Fibroblast of pulmonary artery (primary cell): ENCODE measurements around the gene ZBED1.

Experiments used
- DNase-seq: peaks from one replicate; pipeline ENCODE4 v3.0.0-alpha.2; 2010; ENCODE audit warnings: low read depth
- H3K4me3 ChIP-seq: replicated peaks from 2 replicates; pipeline ENCODE4 v1.5.1; 2011; ENCODE audit warnings: low read depth, mild to moderate bottlenecking, control low read depth, low read length, moderate library complexity
- CTCF ChIP-seq: IDR thresholded peaks from 2 replicates; pipeline ENCODE4 v1.5.1; 2011; ENCODE audit warnings: mild to moderate bottlenecking, control low read depth, low read length, inconsistent platforms; ENCODE audit errors: missing control alignments

Gene ZBED1

GRCh38 chrX:2500803-2501558 is at the start of gene ZBED1, which contains the start of gene DHRSX:
Gene ZBED1 (minus strand): TSS chrX:2500976. CDS start chrX:2490719, 10,257 bp downstream.
Gene DHRSX (minus strand): TSS chrX:2500976. CDS start chrX:2500925, 51 bp downstream.
- no peak for TF ChIP-seq CTCF
- peak; percentile 26 for DNase-seq
- peak within 1 kb of the TSS; percentile 77 for H3K4me3 ChIP-seq

- DNase-seq = no peak
- no peak for TF ChIP-seq CTCF
- H3K4me3 ChIP-seq = no peak overlapping the region
These were observed 49.1 kb upstream of the ZBED1 start for GRCh38 chrX:2549876-2550275.

GRCh38 chrX:2548711-2549423 is 48.1 kb upstream of the ZBED1 start:
- no peak for DNase-seq
- no peak for TF ChIP-seq CTCF
- no peak overlapping the region for H3K4me3 ChIP-seq

GRCh38 chrX:2547736-2548135 is 47.0 kb upstream of the ZBED1 start:
- DNase-seq = no peak
- no peak for TF ChIP-seq CTCF
- H3K4me3 ChIP-seq = no peak overlapping the region

- no peak overlapping the region for H3K4me3 ChIP-seq
- TF ChIP-seq CTCF = no peak
- DNase-seq = no peak
These were observed 45.7 kb upstream of the ZBED1 start for GRCh38 chrX:2546496-2546895.

GRCh38 chrX:2545144-2545543 is 44.4 kb upstream of the ZBED1 start:
- TF ChIP-seq CTCF = no peak
- H3K4me3 ChIP-seq = no peak overlapping the region

More at GRCh38 chrX:2545144-2545543, 44.4 kb upstream of the ZBED1 start:
- DNase-seq = no peak
